HEK293 (cell line): ENCODE measurements around the gene NUAK1.

Experiments used
- CTCF ChIA-PET: fragments of 350-600 bp; formaldehyde crosslinking; extraction: SDS; loops from one replicate; lab custom pipeline; 2021; ENCODE audit warnings: antibody characterized with exemption; lab: Yijun Ruan, JAX
- POLR2A ChIA-PET: fragments of 300-600 bp; formaldehyde crosslinking; extraction: SDS; loops from one replicate; lab custom pipeline; 2020; ENCODE audit warnings: antibody characterized with exemption, inconsistent platforms; lab: Yijun Ruan, JAX
- H3K27ac ChIP-seq: fragments of 200-500 bp; sonication (Bioruptor generic); 2 replicates; pipeline ENCODE4 v1.5.1; 2014; ENCODE audit warnings: low read depth, low read length, control low read depth, inconsistent platforms; ENCODE audit errors: extremely low read depth
- H3K36me3 ChIP-seq, 2 experiments: fragments of 200-500 bp in 1 of 2; sonication (Bioruptor generic) in 1 of 2; 1 replicate in 1 of 2; 2 replicates in 1 of 2; pipeline ENCODE4 v1.5.1; 2014 to 2017; ENCODE audit warnings: inconsistent platforms in 2 of 2, low read length in 2 of 2; ENCODE audit not compliant: control insufficient read depth in 2 of 2, insufficient read depth in 1 of 2
- H3K4me1 ChIP-seq: fragments of 200-500 bp; sonication (Bioruptor generic); 2 replicates; pipeline ENCODE4 v1.5.1; 2014; ENCODE audit warnings: mild to moderate bottlenecking, low read length, inconsistent platforms; ENCODE audit not compliant: control insufficient read depth, insufficient read depth
- H3K4me3 ChIP-seq: 2 replicates; pipeline ENCODE4 v1.5.1; 2011; ENCODE audit warnings: low read depth, mild to moderate bottlenecking, control low read depth, low read length, moderate library complexity
- H3K9me3 ChIP-seq: fragments of 200-500 bp; sonication (Bioruptor generic); 2 replicates; pipeline ENCODE4 v1.5.1; 2014; ENCODE audit warnings: low read depth, low read length, inconsistent platforms; ENCODE audit not compliant: control insufficient read depth, insufficient read depth
- CTCF ChIP-seq: fragments of 450-650 bp; formaldehyde crosslinking; IDR thresholded peaks from 2 replicates; pipeline ENCODE4 v1.5.1; 2016; ENCODE audit warnings: missing biosample characterization, missing genetic modification characterization
- EGR2 ChIP-seq: fragments of 450-650 bp; formaldehyde crosslinking; IDR thresholded peaks from 2 replicates; pipeline ENCODE4 v1.5.1; 2016; ENCODE audit warnings: low read depth, missing biosample characterization, missing genetic modification characterization
- GLIS1 ChIP-seq: fragments of 450-650 bp; formaldehyde crosslinking; IDR thresholded peaks from 2 replicates; pipeline ENCODE4 v1.5.1; 2016; ENCODE audit warnings: missing biosample characterization, missing genetic modification characterization
- GLIS2 ChIP-seq: fragments of 450-650 bp; formaldehyde crosslinking; IDR thresholded peaks from 2 replicates; pipeline ENCODE4 v1.5.1; 2016; ENCODE audit warnings: missing biosample characterization, missing genetic modification characterization
- KLF1 ChIP-seq: fragments of 450-650 bp; formaldehyde crosslinking; IDR thresholded peaks from 2 replicates; pipeline ENCODE4 v1.5.1; 2016; ENCODE audit warnings: missing biosample characterization, missing genetic modification characterization
- KLF10 ChIP-seq: fragments of 450-650 bp; IDR thresholded peaks from 2 replicates; pipeline ENCODE4 v1.5.1; 2018; ENCODE audit warnings: missing biosample characterization, mild to moderate bottlenecking, missing genetic modification characterization
- KLF17 ChIP-seq: fragments of 450-650 bp; formaldehyde crosslinking; IDR thresholded peaks from 2 replicates; pipeline ENCODE4 v1.5.1; 2016; ENCODE audit warnings: missing biosample characterization, missing genetic modification characterization
- KLF8 ChIP-seq: fragments of 450-650 bp; formaldehyde crosslinking; IDR thresholded peaks from 2 replicates; pipeline ENCODE4 v1.5.1; 2016; ENCODE audit warnings: missing biosample characterization, missing genetic modification characterization
- PRDM6 ChIP-seq: fragments of 450-650 bp; formaldehyde crosslinking; IDR thresholded peaks from 2 replicates; pipeline ENCODE4 v1.5.1; 2017; ENCODE audit warnings: missing biosample characterization, missing genetic modification characterization
- SP2 ChIP-seq: fragments of 450-650 bp; formaldehyde crosslinking; IDR thresholded peaks from 2 replicates; pipeline ENCODE4 v1.5.1; 2016; ENCODE audit warnings: missing biosample characterization, missing genetic modification characterization
- SP3 ChIP-seq: fragments of 450-650 bp; formaldehyde crosslinking; IDR thresholded peaks from 2 replicates; pipeline ENCODE4 v1.5.1; 2016; ENCODE audit warnings: missing biosample characterization, missing genetic modification characterization
- TRIM28 ChIP-seq: IDR thresholded peaks from 2 replicates; pipeline ENCODE4 v1.6.1; 2011; ENCODE audit warnings: low read length, control low read depth, borderline replicate concordance
- ZBTB26 ChIP-seq: fragments of 450-650 bp; formaldehyde crosslinking; optimal IDR thresholded peaks from 2 replicates; pipeline ENCODE3; 2016; ENCODE audit warnings: missing biosample characterization, mild to moderate bottlenecking, missing genetic modification characterization
- ZBTB8A ChIP-seq: fragments of 450-650 bp; formaldehyde crosslinking; IDR thresholded peaks from 2 replicates; pipeline ENCODE4 v1.5.1; 2016; ENCODE audit warnings: missing biosample characterization, missing genetic modification characterization
- ZFHX2 ChIP-seq: fragments of 450-650 bp; formaldehyde crosslinking; conservative IDR thresholded peaks from 2 replicates; pipeline ENCODE4 v1.5.1; 2016; ENCODE audit warnings: missing biosample characterization, missing genetic modification characterization
- ZFP41 ChIP-seq: fragments of 450-650 bp; formaldehyde crosslinking; IDR thresholded peaks from 2 replicates; pipeline ENCODE4 v1.5.1; 2016; ENCODE audit warnings: missing biosample characterization, missing genetic modification characterization, borderline replicate concordance
- ZIC2 ChIP-seq: fragments of 450-650 bp; formaldehyde crosslinking; IDR thresholded peaks from 2 replicates; pipeline ENCODE4 v1.5.1; 2016; ENCODE audit warnings: missing biosample characterization, missing genetic modification characterization
- ZNF138 ChIP-seq: fragments of 450-650 bp; formaldehyde crosslinking; IDR thresholded peaks from 2 replicates; pipeline ENCODE4 v1.5.1; 2016; ENCODE audit warnings: missing biosample characterization, missing genetic modification characterization, borderline replicate concordance
- ZNF2 ChIP-seq: fragments of 450-650 bp; formaldehyde crosslinking; IDR thresholded peaks from 2 replicates; pipeline ENCODE4 v1.5.1; 2016; ENCODE audit warnings: missing biosample characterization, missing genetic modification characterization
- ZNF335 ChIP-seq: fragments of 450-650 bp; formaldehyde crosslinking; conservative IDR thresholded peaks from 2 replicates; pipeline ENCODE4 v1.5.1; 2016; ENCODE audit warnings: missing biosample characterization, missing genetic modification characterization
- ZNF341 ChIP-seq: fragments of 450-650 bp; formaldehyde crosslinking; IDR thresholded peaks from 2 replicates; pipeline ENCODE4; 2016; ENCODE audit warnings: low read depth, missing biosample characterization, missing genetic modification characterization
- ZNF398 ChIP-seq: fragments of 450-650 bp; formaldehyde crosslinking; IDR thresholded peaks from 2 replicates; pipeline ENCODE4 v1.5.1; 2017; ENCODE audit warnings: missing biosample characterization, missing genetic modification characterization
- ZNF776 ChIP-seq: fragments of 450-650 bp; formaldehyde crosslinking; IDR thresholded peaks from 2 replicates; pipeline ENCODE4 v1.5.0; 2017; ENCODE audit warnings: missing biosample characterization, missing genetic modification characterization, borderline replicate concordance
- ZNF777 ChIP-seq: fragments of 450-650 bp; formaldehyde crosslinking; IDR thresholded peaks from 2 replicates; pipeline ENCODE4 v1.5.1; 2017; ENCODE audit warnings: missing biosample characterization, missing genetic modification characterization, borderline replicate concordance

The NUAK1 gene

GRCh38 chr12:106138633-106139421 lies at the start of gene NUAK1:
TSS of gene NUAK1 (minus strand) at chr12:106138954. CDS start at chr12:106138653, 301 bp downstream.
- CTCF ChIA-PET, result interaction anchor here (0.5 to 6.2 kb wide), 6 partner anchors 10 to 719 kb away, joined by 3 to 55 read pairs (median 6); no protein-coding TSS in a partner anchor
- peaks cover 25% of the 10 kb centered on the region for H3K4me1 ChIP-seq
- POLR2A ChIA-PET, result interaction anchor here (0.6 to 2.2 kb wide), 9 partner anchors 10 to 838 kb away, joined by 3 to 15 read pairs (median 4); no protein-coding TSS in a partner anchor

More at GRCh38 chr12:106138633-106139421, at the start of gene NUAK1:
- peak within 1 kb of the TSS; percentile 98 for H3K27ac ChIP-seq
- TF ChIP-seq KLF17 (tag by site-specific recombination) (0 out of 2 replicates have a peak, but pooled peaks have one; percentile 38), ZNF2 (tag by site-specific recombination) (0 out of 2 replicates have a peak, but pooled peaks have one; percentile 36), ZNF341 (peak; percentile 65), SP3 (tag by site-specific recombination) (peak; percentile 67), ZFHX2 (tag by site-specific recombination) (peak; percentile 78), SP2 (peak; percentile 23; the same call in 1 of the 2 replicates), ZNF398 (peak; percentile 100), ZFP41 (tag by site-specific recombination) (no peak), CTCF (tag by site-specific recombination) (peak; percentile 32; the same call in 1 of the 2 replicates), KLF1 (tag by site-specific recombination) (peak; percentile 90), GLIS2 (tag by site-specific recombination) (no peak; the same call in 1 of the 2 replicates), ZNF335 (tag by site-specific recombination) (peak; percentile 44; the same call in 1 of the 2 replicates), EGR2 (0 out of 2 replicates have a peak, but pooled peaks have one; percentile 41), ZNF776 (tag by site-specific recombination) (no peak), TRIM28 (no peak), ZBTB26 (peak; percentile 69), ZBTB8A (tag by site-specific recombination) (peak; percentile 80), KLF8 (tag by site-specific recombination) (peak; percentile 54; the same call in 1 of the 2 replicates), ZNF777 (tag by site-specific recombination) (peak; percentile 50; the same call in 1 of the 2 replicates), KLF10 (tag by site-specific recombination) (peak; percentile 48; the same call in 1 of the 2 replicates), ZNF138 (tag by site-specific recombination) (no peak), GLIS1 (peak; percentile 18; the same call in 1 of the 2 replicates), ZIC2 (tag by site-specific recombination) (0 out of 2 replicates have a peak, but pooled peaks have one; percentile 3), PRDM6 (tag by site-specific recombination) (no peak)
- TF ChIP-seq, all 188 proteins: peak for 18
- Histone ChIP-seq H3K4me3 (peak within 1 kb of the TSS; percentile 84), H3K9me3 (no peaks in the 10 kb centered on the region), H3K36me3 (no peaks in the 10 kb centered on the region)
